Tongue (tissue), 2 donors: ENCODE data around the gene MGRN1. TPM values are rescaled to one million over a fixed set of nuclear protein-coding genes. Genes with fewer than 3 reads are reported as not detected.

ENCODE experiments used
- DNase-seq: peaks from one replicate; pipeline ENCODE4 v3.0.0-alpha.2; 2015
- total RNA-seq: library from RNA; depleted of rRNA; stranded (reverse); fragments of >200 nt; gene quantifications from one replicate; pipeline ENCODE4 v1.2.3, GENCODE V29; 2014

Gene MGRN1
- 34.6 TPM for total RNA-seq

- DNase-seq = peak; percentile 99
Observed at GRCh38 chr16:4624015-4624826, at the start of gene MGRN1. MGRN1 (plus strand) TSS chr16:4624826; CDS start chr16:4624961, 135 bp downstream.

GRCh38 chr16:4574919-4575705 lies 49.5 kb upstream of the MGRN1 start:
- no peak for DNase-seq

DNA sequence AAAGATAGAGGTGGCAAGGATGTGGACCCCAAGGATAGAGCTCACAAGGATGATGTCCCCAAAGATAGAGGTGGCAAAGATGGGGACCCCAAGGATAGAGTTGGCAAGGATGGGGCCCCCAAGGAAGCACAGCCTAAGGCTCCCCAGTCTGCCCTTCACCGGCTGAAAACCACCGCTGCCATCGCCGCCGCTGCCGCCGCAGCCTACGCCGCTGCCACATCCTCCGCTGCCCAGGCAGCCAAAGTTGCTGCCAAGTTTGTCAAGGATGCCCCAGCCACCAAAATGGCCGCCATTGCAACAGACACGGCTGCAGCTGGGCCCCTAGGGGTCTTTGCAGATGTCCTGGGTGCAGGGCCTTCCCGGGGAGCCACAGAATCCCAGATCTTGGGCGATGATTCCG lies 48.6 kb upstream of the MGRN1 start:
- DNase-seq = no peak

DNA sequence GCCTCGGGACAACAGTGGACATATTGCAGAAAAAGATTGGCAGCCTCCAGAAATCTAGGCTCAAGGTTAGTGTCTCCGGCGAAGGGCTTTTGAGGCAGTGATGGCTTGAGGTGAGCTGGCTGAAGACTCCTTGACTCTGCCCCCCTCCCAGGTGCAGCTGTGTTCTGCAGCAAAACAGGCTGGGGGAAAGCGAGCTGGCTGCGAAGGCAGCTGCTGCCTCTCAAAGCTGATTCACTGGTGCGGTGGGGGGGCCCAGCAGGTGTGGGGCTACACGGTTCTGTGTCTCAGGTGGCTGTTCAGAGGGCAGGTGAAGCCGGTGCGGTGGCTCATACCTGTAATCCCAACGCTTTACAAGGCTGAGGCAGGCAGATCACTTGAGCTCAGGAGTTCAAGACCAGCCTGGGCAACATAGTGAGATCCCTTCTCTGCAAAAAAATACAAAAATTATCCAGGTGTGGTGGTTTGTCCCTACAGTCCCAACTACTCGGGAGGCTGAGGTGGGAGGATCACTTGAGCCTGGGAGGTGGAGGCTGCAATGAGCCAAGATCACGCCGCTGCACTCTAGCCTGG lies 45.6 kb upstream of the MGRN1 start:
- DNase-seq = no peak

GRCh38 chr16:4580250-4580649 lies 44.4 kb upstream of the MGRN1 start:
- no peak for DNase-seq

DNA sequence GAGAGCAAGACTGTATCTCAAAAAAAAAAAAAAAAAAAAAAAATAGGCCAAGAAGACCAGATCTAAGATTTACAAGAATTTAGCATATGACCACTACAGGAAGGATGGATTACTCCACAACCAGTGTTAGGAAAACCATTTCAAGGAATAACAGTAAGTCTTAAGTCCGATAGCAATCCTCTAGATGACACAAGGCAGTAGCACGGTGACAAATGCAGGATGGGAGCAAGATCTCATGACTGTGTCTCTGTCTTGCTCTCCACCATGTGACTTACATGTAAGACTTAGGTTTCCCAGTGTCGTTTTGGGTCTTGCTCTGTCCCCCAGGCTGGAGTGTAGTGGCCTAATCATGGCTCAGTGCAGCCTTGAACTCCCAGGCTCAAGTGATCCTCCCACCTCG lies 40.7 kb upstream of the MGRN1 start:
- DNase-seq = no peak

DNA sequence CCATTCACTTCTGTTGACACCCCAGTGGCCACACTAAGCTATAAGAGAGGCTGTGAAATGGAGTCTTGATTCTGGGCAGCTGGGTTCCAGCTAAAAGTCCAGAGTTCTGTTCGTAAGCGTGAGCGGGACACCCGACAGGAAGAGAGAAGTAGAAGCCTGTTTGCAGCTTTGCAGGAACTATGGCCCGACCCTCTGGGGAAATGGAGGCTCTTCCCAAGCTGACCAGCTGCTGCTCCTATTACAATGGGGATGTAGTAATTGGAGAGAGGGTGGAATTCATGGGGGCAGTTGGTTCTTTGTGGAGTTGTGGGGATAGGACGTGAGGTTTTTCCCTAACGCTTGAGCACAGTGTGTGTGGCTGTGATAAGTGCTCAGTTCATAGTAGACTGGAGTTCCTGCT lies 38.3 kb upstream of the MGRN1 start:
- peak; percentile 29 for DNase-seq

- DNase-seq = no peak
Observed at GRCh38 chr16:4588386-4588785, 36.2 kb upstream of the MGRN1 start.

GRCh38 chr16:4588961-4589360 lies 35.7 kb upstream of the MGRN1 start:
- no peak for DNase-seq

DNA sequence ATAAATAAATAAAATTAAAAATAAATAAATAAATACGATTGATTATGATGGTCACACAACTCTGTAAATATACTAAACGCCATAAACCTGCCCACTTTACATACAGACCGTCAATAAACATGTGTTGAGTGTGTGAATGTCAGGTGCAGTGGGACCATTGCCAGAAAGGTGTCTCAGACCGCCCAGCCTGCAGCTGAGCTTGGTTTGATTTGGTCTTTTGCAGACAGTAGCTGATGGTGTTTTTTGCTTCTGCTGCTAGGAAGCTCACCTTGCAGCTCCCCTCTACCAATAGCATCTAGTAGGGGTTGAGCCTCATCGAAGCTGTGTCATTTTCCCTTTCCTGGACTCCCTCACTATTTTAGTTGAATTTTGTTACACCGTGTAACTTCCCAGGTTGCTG lies 33.4 kb upstream of the MGRN1 start:
- DNase-seq = no peak

DNA sequence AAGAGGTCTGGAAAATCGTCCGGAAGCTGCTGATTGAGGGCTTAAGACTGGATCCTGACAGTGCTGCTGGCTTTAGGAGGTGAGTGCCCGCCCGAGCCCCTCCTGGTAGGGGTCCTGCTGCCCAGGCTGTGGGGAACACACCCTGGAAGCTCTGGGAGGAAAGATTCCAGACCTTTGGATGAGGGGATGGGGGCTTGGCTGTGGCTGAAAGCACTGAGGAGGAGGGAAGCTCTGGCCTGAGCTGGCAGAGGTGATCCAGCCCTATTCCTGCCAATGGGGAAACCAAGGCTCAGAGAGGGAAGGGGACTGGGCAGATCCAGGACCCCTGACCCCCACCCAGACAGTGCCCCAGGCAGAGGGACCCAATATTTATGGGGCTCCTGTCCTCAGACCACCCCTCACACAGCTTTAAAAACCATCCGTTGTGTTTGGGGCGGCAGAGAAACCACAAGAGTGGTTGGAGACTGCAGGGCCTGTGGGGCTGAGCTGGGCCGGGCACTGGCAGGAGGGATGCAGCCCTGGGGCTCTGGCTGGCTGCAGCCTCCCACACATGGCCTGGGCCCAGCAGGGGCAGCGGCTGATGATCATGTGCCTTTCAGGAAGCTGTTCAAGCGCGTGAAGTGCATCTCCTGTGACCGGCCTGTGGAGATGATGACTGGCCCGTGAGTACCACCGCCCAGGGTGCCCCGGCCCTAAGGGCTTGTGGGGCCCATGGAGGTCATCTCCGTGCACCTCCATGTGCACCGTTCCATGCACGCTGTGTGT lies 32.7 kb upstream of the MGRN1 start:
- no peak for DNase-seq

GRCh38 chr16:4593086-4593485 lies 31.5 kb upstream of the MGRN1 start:
- peak; percentile 76 for DNase-seq

- no peak for DNase-seq
Observed at GRCh38 chr16:4594433-4595410, 29.9 kb upstream of the MGRN1 start.

GRCh38 chr16:4597174-4597573 lies 27.5 kb upstream of the MGRN1 start:
- DNase-seq = no peak

DNA sequence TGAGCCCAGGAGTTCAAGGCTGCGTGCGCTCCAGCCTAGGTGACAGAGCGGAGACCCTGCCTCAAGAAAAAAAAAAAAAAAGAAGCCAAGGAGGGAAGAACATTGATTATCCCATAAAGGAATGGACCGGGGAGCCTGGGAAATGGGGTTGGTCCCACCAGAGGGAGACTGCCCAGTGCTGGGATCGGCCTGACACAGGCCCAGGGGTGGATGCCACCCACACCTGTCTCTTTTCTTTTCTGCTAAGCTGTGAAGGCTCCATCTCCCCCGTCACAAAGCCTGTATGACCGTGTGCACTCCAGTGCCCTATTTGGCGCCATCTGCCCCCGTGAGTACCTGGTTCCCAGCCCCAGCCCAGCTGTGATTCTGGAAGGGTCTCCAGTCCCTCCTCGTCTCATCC lies 25.6 kb upstream of the MGRN1 start:
- DNase-seq = no peak

GRCh38 chr16:4599545-4599944 lies 25.1 kb upstream of the MGRN1 start:
- no peak for DNase-seq

DNA sequence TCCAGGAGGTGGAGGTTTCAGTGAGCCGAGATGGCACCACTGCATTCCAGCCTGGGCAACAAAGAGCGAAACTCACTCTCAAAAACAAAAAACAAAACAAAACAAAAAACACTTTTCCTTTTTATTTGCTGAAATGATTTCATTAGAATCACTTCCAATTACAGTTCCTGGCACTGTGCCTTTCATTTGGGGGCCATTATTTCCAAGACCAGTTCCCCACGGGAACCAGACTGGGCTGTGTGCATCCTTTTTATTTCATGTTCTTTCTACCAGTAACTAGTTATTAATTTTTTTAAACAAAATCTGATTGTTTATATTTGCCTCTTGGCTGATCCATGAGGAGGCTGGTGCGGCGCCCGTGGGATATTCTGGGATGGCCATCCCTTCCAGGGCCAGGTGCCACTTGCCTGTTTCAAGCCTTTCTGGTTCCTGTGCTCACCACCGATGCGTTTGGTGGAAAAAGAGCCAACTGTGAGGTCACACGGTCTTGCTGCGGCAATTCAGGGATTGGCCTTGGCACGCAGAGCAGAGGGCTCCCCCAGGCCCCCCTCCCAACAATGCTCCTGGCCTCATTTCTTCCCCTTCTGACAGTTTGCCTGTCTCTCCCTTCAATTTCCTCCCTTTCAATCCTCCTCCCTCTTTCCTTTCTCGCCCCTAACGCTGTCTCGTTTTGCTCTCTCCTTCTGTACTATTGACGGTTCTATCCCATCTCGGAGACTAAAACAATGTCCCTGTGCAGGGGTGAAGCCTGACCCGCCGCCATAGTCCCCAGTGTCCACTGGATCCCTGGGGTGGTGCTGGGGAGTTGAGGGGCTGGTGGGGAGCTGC lies 23.4 kb upstream of the MGRN1 start:
- peak; percentile 73 for DNase-seq

GRCh38 chr16:4601864-4602186 lies 22.8 kb upstream of the MGRN1 start:
- no peak for DNase-seq

DNA sequence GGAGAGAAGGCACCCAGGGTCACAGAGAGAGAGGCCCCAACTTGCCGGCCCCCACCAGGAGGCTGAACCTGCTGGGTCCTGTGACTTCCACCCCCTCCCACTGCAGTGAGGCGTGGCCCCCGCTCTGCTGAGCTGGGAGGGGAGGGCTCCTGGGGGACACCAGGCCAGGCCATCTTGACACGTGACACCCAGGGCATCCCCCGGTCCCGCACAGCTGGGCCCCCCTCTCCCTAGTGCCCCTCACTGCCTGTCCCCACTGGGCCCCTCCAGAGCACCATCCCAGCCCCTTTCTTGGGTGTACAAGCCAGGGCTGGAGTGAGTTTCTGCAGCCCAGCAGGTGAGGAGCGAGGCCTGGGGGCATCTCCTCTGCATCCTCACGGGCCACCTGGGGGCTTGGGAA lies 22.3 kb upstream of the MGRN1 start:
- DNase-seq = no peak

GRCh38 chr16:4603624-4604170 lies 20.9 kb upstream of the MGRN1 start:
- DNase-seq = no peak
